ENCODE measurements around the gene UGGT1. TPM values are rescaled to one million over a fixed set of nuclear protein-coding genes. Genes with fewer than 3 reads are reported as not detected.
A peak's percentile ranks its signal among the peaks of the same experiment; 100 is the strongest.

UGGT1 gene
- total and polyA plus RNA-seq, 4 donors = 28.3 to 50.3 (median 36.5) TPM

DNA sequence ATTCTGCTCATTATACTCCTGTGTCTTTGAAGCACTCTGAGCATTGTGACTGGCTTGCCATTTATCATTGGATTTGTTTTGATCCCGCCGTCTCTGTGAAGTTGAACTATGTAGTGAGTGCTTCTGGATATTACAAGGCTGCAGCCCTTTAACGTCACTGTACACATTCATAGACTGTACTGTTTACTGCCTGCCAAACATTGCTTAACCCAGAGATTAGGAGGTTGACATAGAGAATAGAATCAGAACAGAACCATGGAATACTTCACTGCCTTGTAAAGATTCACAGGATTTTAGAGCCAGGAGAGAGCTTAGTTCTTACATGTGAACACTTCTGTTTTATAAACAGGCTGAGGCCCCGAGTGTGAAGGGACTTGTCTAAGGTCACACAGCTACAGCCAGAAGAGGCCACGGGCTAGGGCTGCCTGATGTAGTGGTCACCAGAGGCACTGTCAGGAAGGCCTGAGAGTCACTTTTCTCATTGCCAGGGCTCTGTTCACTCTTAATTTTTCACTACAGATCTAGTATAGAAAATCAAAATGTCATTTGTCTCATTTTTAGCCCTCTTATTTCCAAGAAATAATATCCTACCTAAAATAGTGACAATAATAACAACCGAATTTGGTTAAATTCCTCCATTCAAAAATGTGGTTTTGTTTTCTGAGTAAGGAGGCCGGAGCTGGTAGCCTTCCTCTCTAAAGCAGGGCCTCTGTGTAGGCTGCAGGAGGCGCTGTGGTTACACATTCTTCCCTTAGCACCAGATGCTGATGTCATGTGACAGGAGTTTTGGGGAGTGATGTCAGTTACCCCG lies 87.9 kb downstream of the UGGT1 start:
- Histone ChIP-seq H3K4me1 (ENCODE audit: control insufficient read depth, insufficient read depth, low read length) (no peaks in the 10 kb centered on the region), H3K4me3 (ENCODE audit: low read depth, low read length) (no peak overlapping the region), H3K27ac (ENCODE audit: low read depth, low read length) (no peak overlapping the region), H3K27me3 (ENCODE audit: control insufficient read depth, insufficient read depth, low read length) (no peaks in the 10 kb centered on the region), H3K9me3 (ENCODE audit: control insufficient read depth, insufficient read depth, low read length) (no peaks in the 10 kb centered on the region), H3K36me3 (ENCODE audit: control insufficient read depth, insufficient read depth, low read length) (peaks cover 23% of the 10 kb centered on the region)
- 75% methylated on average over 2 of the region's 9 CpGs for WGBS (ENCODE audit: insufficient coverage)
- DNase-seq (ENCODE audit: low read depth in 4 of 6, low spot score in 6 of 6) = peak in 5 of 6 donors; percentile 24 to 84 (median 35)

DNA sequence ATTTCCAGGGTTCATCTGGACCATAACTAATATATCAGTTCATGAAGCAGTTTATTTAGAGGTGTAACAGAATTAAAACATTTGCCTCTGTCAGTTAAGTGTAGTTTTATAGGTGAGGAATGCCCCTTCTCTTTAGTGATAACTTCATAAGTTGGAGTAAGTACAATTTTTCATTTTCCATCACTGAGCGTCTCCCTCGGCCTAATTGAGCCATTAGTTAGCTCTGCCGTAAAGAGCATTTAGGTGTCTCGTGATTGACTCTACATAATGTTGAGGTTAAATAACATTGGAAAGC lies 88.4 kb downstream of the UGGT1 start:
- Histone ChIP-seq H3K9me3 (ENCODE audit: control insufficient read depth, insufficient read depth, low read length) (no peaks in the 10 kb centered on the region), H3K4me1 (ENCODE audit: control insufficient read depth, insufficient read depth, low read length) (no peaks in the 10 kb centered on the region), H3K27me3 (ENCODE audit: control insufficient read depth, insufficient read depth, low read length) (no peaks in the 10 kb centered on the region), H3K36me3 (ENCODE audit: control insufficient read depth, insufficient read depth, low read length) (peaks cover 20% of the 10 kb centered on the region), H3K4me3 (ENCODE audit: low read depth, low read length) (no peak overlapping the region), H3K27ac (ENCODE audit: low read depth, low read length) (no peak overlapping the region)
- WGBS (ENCODE audit: insufficient coverage) = no CpG with 5 or more reads among the region's 4 CpGs
- DNase-seq (ENCODE audit: low read depth in 4 of 6, low spot score in 6 of 6) = no peak

DNA sequence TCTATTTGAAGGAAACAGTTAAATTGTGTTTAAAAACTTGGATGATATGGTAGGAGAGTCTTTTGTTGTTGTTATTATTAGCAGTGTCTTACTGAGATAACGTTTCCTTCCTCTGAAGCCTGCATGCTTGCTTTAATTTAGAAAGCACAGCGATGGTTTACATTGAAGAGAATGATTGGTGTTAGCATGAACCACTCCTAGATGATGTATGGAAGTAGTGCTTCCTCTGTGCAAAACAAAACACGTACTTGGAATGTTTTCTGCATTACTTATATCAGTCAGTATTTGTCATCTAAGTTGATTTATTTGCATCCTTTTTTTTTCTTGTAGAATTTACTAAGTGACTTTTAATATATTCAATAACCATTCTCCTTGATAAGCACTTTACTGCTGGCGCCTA lies 89.0 kb downstream of the UGGT1 start:
- no peak for DNase-seq (ENCODE audit: low read depth in 4 of 6, low spot score in 6 of 6)
- peaks cover 20% of the 10 kb centered on the region for H3K36me3 ChIP-seq (ENCODE audit: control insufficient read depth, insufficient read depth, low read length)
- H3K27me3 ChIP-seq (ENCODE audit: control insufficient read depth, insufficient read depth, low read length) = no peaks in the 10 kb centered on the region
- H3K4me1 ChIP-seq (ENCODE audit: control insufficient read depth, insufficient read depth, low read length) = no peaks in the 10 kb centered on the region
- H3K27ac ChIP-seq (ENCODE audit: low read depth, low read length) = no peak overlapping the region
- H3K4me3 ChIP-seq (ENCODE audit: low read depth, low read length) = no peak overlapping the region
- H3K9me3 ChIP-seq (ENCODE audit: control insufficient read depth, insufficient read depth, low read length) = no peaks in the 10 kb centered on the region
- 61% methylated on average over 2 of the region's 4 CpGs for WGBS (ENCODE audit: insufficient coverage)

DNA sequence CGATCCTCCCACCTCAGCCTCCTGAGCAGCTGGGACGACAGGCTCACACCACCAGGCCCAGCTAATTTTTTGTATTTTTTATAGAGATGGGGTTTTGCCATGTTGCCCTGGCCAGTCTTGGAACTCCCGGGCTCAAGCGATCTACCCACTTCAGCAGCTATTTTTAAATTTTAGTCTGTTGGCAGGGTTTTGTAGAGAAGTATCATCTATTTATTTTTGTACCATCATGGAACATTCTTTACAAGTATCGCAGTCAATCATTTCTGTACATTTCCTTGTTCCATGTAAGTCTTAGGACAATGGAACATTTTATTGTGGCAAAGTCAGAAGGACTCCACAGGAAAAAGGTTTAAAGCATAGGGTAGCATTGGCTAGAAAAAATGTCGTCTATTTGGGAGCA lies 94.6 kb downstream of the UGGT1 start:
- Histone ChIP-seq H3K27ac (ENCODE audit: low read depth, low read length) (no peak overlapping the region), H3K9me3 (ENCODE audit: control insufficient read depth, insufficient read depth, low read length) (no peaks in the 10 kb centered on the region), H3K4me1 (ENCODE audit: control insufficient read depth, insufficient read depth, low read length) (no peaks in the 10 kb centered on the region), H3K27me3 (ENCODE audit: control insufficient read depth, insufficient read depth, low read length) (no peaks in the 10 kb centered on the region), H3K36me3 (ENCODE audit: control insufficient read depth, insufficient read depth, low read length) (peaks cover 32% of the 10 kb centered on the region), H3K4me3 (ENCODE audit: low read depth, low read length) (no peak overlapping the region)
- no CpG with 5 or more reads among the region's 6 CpGs for WGBS (ENCODE audit: insufficient coverage)
- no peak for DNase-seq (ENCODE audit: low read depth in 4 of 6, low spot score in 6 of 6)

DNA sequence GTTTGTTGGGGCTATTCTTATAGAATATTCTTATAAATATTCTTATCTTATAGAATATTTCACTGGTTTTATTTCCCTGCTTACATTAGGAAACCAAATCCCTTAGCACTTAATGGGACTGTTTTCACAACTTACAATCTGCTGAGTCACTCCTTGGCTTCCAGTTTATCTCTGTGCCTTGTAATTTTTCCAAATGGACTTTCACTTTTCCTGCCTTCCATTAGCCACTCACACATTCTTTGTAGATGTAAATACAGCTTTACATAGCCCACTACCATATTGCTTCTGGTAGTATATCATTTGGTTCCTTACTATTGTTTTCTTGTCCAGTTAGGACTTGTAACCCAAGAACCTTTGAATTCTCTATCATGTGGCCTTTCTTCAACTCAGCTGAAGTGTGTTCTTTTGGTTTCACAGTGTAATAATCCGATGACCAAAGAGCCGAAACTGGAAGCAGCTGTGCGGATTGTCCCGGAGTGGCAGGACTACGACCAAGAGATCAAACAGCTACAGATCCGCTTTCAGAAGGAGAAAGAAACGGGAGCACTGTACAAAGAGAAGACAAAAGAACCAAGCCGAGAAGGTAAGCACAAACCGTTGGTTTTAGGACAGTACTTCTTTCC lies 96.1 kb downstream of the UGGT1 start:
- H3K4me1 ChIP-seq (ENCODE audit: control insufficient read depth, insufficient read depth, low read length) = no peaks in the 10 kb centered on the region
- no peaks in the 10 kb centered on the region for H3K27me3 ChIP-seq (ENCODE audit: control insufficient read depth, insufficient read depth, low read length)
- H3K36me3 ChIP-seq (ENCODE audit: control insufficient read depth, insufficient read depth, low read length) = peaks cover 30% of the 10 kb centered on the region
- DNase-seq (ENCODE audit: low read depth in 4 of 6, low spot score in 6 of 6) = no peak
- no peak overlapping the region for H3K4me3 ChIP-seq (ENCODE audit: low read depth, low read length)
- H3K27ac ChIP-seq (ENCODE audit: low read depth, low read length) = no peak overlapping the region
- 59% methylated on average over 7 of the region's 9 CpGs for WGBS (ENCODE audit: insufficient coverage)
- no peaks in the 10 kb centered on the region for H3K9me3 ChIP-seq (ENCODE audit: control insufficient read depth, insufficient read depth, low read length)

DNA sequence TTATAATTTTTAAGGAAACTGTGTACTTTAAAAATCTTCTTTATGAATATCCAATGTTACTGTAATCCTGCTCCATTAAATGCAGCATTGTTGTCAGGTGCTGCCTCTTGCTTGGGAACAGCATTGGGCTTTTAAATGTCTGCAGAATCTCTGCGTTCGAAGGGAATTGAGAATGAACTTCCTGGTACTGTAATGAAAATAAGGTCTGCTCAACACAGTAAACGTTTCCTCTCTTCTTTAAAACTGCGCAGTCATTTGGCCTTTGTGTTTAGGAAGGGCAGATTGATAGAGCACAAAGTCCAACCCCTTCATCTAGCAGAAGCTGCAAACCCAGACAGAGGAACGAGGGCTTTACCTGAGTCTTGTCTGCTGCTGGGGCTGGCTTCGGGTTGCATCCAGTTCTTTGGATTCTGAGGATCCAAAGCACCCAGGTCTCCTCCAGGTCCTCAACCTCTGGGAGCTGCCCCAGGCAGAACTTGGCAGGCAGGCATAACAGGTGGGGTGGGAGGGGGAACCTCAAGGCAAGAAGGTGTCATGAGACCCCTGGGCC lies 104.5 kb downstream of the UGGT1 start:
- H3K4me3 ChIP-seq (ENCODE audit: low read depth, low read length) = no peak overlapping the region
- no peaks in the 10 kb centered on the region for H3K27me3 ChIP-seq (ENCODE audit: control insufficient read depth, insufficient read depth, low read length)
- H3K36me3 ChIP-seq (ENCODE audit: control insufficient read depth, insufficient read depth, low read length) = peaks cover 9% of the 10 kb centered on the region
- DNase-seq (ENCODE audit: low read depth in 4 of 6, low spot score in 6 of 6) = no peak
- no peaks in the 10 kb centered on the region for H3K9me3 ChIP-seq (ENCODE audit: control insufficient read depth, insufficient read depth, low read length)
- no CpG with 5 or more reads among the region's 6 CpGs for WGBS (ENCODE audit: insufficient coverage)
- no peaks in the 10 kb centered on the region for H3K4me1 ChIP-seq (ENCODE audit: control insufficient read depth, insufficient read depth, low read length)
- H3K27ac ChIP-seq (ENCODE audit: low read depth, low read length) = no peak overlapping the region

DNA sequence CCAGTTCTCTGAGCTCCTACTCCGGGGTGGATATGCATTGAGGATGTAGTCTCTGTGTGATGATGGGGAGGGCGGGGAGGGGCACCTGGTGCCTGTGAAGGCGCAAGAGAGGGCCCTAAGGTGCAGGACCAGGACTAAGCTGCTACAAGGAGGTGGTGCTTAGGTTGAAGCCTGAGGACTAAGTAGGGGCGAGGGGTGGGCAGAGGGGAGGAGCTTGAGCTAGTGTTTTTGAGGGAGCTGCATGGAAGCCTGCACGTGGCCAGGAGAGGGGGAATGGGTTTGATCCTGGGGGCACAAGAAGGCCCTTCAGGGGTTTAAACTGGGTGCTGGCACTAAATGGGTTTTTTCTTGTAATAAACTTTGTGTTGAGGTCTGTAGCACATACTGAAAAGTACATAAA lies 105.0 kb downstream of the UGGT1 start:
- WGBS (ENCODE audit: insufficient coverage) = 78% methylated on average over 5 of the region's 5 CpGs
- Histone ChIP-seq H3K9me3 (ENCODE audit: control insufficient read depth, insufficient read depth, low read length) (no peaks in the 10 kb centered on the region), H3K36me3 (ENCODE audit: control insufficient read depth, insufficient read depth, low read length) (peaks cover 4% of the 10 kb centered on the region), H3K27ac (ENCODE audit: low read depth, low read length) (no peak overlapping the region), H3K27me3 (ENCODE audit: control insufficient read depth, insufficient read depth, low read length) (no peaks in the 10 kb centered on the region), H3K4me3 (ENCODE audit: low read depth, low read length) (no peak overlapping the region), H3K4me1 (ENCODE audit: control insufficient read depth, insufficient read depth, low read length) (no peaks in the 10 kb centered on the region)
- DNase-seq (ENCODE audit: low read depth in 4 of 6, low spot score in 6 of 6) = no peak

DNA sequence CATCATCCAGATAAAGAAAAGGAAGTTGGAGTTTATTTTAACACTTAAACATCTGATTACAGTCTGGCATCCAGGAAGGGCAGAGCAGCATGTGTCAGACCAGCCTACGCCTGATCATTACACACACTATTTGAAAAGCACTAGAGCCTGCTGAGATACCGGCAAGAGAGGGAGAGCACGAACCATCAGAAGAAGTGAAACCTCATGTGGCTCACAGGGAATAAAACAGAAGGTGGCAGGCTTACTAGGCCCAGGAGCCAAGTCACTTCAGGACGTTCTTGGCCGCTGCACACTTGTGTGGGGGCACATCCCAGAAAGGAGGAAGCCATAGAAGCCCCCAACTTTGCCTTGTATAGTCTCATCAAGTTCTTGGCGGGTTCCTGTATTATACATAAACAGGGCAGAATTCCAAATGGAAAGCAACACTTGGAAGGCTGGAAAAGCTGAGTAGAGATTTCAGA lies 105.5 kb downstream of the UGGT1 start:
- 41% methylated on average over 4 of the region's 6 CpGs for WGBS (ENCODE audit: insufficient coverage)
- peaks cover 3% of the 10 kb centered on the region for H3K36me3 ChIP-seq (ENCODE audit: control insufficient read depth, insufficient read depth, low read length)
- no peak overlapping the region for H3K27ac ChIP-seq (ENCODE audit: low read depth, low read length)
- no peaks in the 10 kb centered on the region for H3K9me3 ChIP-seq (ENCODE audit: control insufficient read depth, insufficient read depth, low read length)
- H3K4me1 ChIP-seq (ENCODE audit: control insufficient read depth, insufficient read depth, low read length) = no peaks in the 10 kb centered on the region
- peak in 2 of 6 donors; percentile 28 to 55 for DNase-seq (ENCODE audit: low read depth in 4 of 6, low spot score in 6 of 6)
- H3K4me3 ChIP-seq (ENCODE audit: low read depth, low read length) = no peak overlapping the region
- H3K27me3 ChIP-seq (ENCODE audit: control insufficient read depth, insufficient read depth, low read length) = no peaks in the 10 kb centered on the region

DNA sequence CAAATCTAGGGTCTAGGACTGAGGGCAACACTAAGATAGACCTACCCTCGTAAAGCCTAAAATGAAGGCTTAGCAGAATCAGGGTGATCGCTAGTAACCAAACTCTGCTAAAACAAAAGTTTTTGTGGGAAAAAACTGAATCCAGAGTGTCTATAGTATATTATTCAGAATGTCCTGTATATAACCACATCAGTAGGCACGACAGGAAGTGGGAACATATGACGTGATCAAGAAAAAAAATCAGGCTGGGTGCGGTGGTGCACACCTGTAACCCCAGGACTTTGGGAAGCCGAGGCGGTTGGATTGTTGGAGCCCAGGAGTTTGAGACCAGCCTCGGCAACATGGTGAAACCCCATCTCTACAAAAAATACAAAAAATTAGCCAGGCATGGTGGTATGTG lies 106.1 kb downstream of the UGGT1 start:
- Histone ChIP-seq H3K4me1 (ENCODE audit: control insufficient read depth, insufficient read depth, low read length) (no peaks in the 10 kb centered on the region), H3K27ac (ENCODE audit: low read depth, low read length) (no peak overlapping the region), H3K9me3 (ENCODE audit: control insufficient read depth, insufficient read depth, low read length) (no peaks in the 10 kb centered on the region), H3K27me3 (ENCODE audit: control insufficient read depth, insufficient read depth, low read length) (no peaks in the 10 kb centered on the region), H3K36me3 (ENCODE audit: control insufficient read depth, insufficient read depth, low read length) (peaks cover 2% of the 10 kb centered on the region), H3K4me3 (ENCODE audit: low read depth, low read length) (no peak overlapping the region)
- DNase-seq (ENCODE audit: low read depth in 4 of 6, low spot score in 6 of 6) = no peak
- 90% methylated on average over 2 of the region's 8 CpGs for WGBS (ENCODE audit: insufficient coverage)

DNA sequence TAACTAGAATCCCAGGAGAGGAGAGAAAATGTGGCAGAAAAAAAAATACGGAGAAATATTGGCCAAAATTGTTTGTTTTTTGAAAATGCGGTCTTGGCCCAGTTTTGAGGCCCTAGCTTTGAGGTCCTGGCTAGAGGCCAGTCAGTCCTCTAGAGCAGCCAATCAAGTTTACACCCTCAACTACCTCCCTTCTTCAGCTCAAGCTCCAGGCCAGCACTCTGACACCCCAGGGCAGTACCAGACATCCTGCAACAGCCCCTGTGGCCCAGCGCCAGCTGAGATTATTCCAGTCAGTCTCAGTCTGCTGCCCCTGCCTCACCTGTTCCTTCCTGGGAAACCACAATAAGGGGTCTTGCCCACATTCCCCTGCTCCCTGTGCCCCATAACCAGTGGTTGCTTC lies 107.7 kb downstream of the UGGT1 start:
- DNase-seq (ENCODE audit: low read depth in 4 of 6, low spot score in 6 of 6) = peak in 1 of 6 donors; percentile 43
- 83% methylated on average over 2 of the region's 3 CpGs for WGBS (ENCODE audit: insufficient coverage)
- H3K36me3 ChIP-seq (ENCODE audit: control insufficient read depth, insufficient read depth, low read length) = peaks cover 2% of the 10 kb centered on the region

More for the DNA sequence above, 107.7 kb downstream of the UGGT1 start:
- Histone ChIP-seq H3K27ac (ENCODE audit: low read depth, low read length) (no peak overlapping the region), H3K4me3 (ENCODE audit: low read depth, low read length) (no peak overlapping the region), H3K9me3 (ENCODE audit: control insufficient read depth, insufficient read depth, low read length) (no peaks in the 10 kb centered on the region), H3K4me1 (ENCODE audit: control insufficient read depth, insufficient read depth, low read length) (no peaks in the 10 kb centered on the region), H3K27me3 (ENCODE audit: control insufficient read depth, insufficient read depth, low read length) (no peaks in the 10 kb centered on the region)

Measured in spinal cord (tissue), 10 donors.